Activated CD8-positive, alpha-beta memory T cell treated with anti-CD3 and anti-CD28 coated beads for 24 hours (primary cell): ENCODE data around the gene IYD.
"Not testable (repeated sequence)": the region's sequence is repeated elsewhere in the genome, so short reads cannot be mapped to it uniquely, and the experiment has no call there.

Source experiments
- DNase-seq: peaks from one replicate; pipeline ENCODE4 v3.0.0-alpha.2; 2020

The IYD gene

DNA sequence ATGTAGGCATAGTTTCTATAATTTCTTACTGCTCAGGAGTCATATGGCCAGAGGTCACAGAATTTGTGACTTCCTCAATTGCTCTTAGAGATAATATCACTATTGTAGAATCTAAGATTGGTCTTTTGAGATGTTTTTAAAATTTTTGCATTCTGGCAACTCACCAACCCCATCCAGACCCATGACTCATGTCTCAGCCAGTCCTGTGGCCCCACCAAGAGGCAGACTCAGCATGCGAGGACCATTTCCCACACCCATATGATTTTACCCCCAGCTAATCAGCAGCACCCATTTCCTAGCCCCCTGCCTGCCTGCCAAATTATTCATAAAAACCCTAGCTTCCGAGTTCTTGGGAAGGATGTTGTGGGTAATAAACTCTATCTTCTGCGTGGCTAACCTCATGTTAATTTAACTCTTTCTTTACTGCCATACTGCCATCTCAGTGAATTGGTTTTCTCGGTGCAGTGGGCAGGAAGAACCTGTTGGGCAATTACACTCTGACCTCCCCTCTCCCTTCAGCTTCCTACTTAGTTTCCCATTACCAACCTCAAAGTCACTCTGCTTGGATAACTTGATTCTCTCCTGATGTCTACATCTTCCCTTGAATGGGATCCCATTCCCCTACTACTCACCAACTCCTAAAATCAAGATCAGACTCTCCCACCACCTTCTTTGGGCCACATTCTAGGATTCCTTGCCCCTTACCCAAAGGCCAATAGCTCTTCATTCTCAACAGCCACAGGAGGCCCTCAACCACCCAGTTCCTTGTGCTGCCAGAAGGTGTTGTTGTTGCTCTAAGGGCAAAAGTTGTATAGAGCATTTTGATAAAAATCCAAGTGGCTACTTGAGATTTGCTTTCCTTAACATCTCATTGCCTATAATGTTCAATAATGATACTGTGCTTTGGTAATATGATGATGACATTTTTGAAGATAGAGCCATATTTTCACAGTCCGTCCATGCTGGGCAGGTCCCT is 16.2 kb upstream of the IYD start:
- DNase-seq, result no peak

DNA sequence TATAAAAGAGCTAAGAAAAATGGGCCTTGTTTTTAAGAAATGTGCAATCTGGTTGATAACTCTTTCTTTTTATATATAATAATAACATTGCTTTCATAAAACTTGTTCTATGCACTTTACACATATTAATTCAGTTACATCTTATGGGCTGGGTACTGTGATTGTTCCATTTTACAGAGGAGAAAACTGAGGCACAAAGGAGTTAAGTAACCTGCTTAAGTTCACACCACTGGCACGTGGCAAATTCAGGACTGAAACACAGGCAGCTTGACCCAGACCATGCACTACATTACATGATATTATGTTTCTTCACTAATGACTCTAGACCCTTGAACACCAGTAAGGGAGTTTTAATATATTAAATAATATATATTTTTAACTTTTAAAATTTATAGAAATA is 15.4 kb upstream of the IYD start:
- DNase-seq, result no peak

DNA sequence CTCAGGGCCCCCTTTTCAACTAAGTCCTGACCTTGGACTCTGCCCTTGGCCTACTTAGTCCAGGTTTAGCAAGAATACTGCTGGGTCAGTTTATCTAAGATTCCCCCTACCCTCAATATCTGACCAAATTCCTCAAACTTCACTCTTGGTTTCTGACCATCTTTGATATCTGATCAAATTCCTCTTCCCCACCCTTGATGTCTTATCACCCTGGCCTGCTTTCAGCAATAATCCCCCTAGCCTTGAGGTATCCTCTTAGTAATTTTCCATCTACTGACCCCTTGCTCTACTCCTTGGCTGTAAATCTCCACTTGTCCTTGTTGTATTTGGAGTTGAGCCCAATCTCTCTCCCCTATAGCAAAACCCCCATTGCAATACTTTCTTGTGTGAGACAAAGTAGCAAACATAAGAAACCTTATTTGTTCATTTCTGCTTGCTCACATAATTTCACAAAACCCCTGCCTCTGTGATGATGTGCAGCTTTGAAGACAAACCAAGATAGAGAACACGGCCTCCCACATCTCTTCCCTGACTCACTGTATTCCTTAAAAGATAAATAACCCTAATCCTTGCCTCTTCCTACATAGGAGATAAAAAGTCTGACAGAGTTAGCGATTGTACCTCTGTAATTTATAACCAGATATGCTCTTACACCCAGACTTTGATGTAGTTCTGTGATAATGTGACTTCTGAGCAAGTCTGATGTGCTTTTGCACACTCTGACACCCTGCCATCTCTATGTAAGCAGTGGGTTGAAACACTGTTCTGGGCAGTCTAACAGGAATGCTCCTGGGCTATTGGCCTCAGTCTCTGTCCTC is 13.8 kb upstream of the IYD start:
- DNase-seq, result no peak

DNA sequence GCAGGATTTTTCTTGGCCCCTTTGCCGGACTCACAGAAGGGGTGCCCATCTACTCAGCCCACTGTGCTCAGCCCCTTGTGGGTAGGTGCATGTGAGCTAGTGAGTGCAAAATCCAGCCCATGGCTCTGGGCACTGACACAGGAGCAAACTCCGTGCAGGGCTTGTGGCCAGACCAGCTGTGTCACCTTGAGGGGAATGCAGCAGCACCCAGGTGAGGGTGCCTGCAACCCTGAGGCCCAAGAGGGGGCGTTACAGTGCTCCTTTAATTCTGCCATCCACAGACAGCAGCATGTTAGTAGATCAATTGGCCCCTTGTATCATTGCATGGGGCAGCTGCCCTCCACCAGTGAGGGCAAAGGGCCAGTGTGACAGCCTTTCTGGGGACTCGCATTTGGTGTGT is 12.9 kb upstream of the IYD start:
- DNase-seq, result no peak

DNA sequence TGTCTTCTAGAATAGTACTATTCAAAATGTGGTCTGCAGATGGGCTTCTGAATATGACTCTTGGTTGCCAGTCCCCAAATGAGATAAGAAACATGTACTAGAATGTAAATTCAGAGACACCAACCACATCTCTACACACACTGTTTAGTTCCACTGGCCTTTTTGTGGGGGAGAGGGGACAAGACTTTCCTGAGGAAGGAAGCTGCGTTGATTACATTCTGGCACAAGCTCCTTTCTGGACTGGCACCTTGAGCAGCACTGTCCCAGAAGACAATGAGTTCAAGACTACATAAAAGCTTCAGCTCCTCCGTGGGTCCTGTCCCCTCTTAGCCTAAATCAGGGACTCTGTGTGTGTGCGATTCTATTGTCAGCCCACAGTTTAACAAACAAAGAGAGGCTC is 6.9 kb upstream of the IYD start:
- no peak for DNase-seq

DNA sequence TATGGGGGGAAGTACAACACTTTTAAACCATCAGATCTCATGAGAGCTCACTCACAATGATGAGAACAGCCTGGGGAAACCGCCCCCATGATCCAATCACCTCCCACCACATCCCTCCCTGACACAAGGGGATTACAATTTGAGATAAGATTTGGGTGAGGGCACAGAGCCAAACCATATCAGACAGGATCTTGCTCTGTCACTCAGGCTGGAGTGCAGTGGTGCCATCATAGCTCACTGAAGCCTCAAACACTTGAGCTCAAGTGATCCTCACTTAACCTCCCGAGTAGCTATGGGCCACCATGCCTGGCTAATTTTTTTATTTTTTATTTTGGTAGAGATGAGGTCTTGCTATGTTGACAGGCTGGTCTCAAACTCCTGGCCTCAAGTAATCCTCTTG is 5.1 kb upstream of the IYD start:
- DNase-seq, result no peak

DNA sequence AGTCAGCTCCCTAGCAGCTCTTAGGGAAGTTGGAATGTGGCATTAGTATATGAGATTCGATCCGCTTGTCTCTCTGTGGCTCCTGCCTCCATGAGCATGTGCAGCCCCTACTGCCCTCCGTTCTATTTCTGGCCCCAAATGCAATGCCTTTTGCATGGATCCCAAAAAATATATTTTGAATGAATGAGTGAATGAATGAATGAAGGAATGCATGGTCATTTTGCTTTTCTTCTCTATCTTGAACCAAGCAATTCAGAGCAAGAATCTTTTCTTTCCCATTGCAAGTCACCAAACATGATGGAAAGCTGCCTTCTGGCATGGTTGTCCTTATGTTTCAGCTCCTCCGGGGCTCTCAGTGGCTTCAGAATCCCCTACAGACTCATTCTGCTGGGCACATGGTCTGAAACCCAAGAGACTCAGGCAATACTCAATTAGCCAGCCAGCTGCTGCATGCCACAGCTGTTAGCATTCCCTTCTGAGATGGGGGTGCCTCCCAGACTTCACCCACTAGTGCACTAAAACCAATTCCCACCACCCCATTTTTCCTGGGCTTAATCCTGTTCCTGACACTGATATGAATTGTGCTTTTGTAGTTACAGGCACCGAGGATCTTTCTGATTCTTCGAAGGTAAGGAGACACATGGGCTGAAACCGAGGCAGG is 2.6 kb upstream of the IYD start:
- no peak for DNase-seq

DNA sequence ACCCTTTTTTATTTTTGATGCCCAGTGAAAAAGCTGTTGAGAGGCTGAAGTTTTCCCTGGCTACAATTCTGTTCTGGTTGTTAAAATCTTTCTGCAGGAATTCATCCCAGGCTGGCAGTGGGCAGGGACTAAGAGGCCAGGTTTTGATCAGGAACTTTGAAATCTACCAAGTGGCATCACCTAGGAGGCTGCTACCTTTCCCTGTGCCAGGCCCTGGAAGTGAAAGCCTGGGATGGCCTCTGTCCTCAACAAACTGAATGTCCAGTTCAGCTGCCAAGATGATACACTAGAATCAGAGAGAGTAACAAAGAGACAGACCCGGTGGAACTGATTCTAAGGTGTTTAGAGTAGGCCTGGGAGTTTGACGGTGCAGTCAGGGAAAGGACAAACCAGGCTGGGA is 596 bp downstream of the IYD start:
- no peak for DNase-seq

DNA sequence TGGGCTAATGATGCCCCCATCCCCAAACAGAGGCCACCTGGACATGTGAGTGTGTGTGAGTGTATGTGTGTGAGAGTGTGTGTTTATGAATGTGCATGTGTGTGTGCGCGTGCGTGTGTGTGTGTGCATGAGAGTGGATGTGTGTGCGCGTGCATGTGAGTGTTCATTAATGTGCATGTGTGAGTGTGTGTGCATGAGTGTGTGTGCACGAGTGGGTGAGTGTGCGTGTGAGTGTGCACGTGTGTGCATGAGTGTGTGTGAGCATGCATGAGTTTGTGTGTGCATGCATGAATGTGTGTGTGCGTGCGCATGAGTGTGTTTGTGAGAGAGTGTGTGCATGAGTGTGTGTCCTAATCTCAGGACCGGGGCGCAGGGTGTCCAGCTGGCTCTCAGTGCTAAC is 1.3 kb downstream of the IYD start:
- DNase-seq, result no peak

DNA sequence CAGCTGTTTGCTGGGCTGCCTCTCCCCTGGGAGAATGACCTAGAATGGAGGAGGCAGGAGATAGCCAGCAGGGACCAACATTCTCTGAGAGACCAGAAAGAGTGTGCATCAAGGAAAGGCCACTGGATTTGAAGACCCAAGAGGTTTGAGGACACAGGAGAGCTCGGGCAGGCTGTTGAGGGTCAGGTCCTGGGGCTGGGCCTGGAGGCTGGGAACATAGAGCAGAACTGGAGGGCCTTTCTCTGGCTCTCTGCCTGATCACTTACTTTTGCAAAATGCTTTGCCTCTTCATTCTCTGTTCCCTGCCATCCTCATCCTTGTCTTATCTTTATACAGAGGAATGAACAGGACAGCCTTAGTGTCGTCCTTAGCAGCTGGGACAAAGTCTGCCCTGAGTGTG is 2.5 kb downstream of the IYD start:
- no peak for DNase-seq

DNA sequence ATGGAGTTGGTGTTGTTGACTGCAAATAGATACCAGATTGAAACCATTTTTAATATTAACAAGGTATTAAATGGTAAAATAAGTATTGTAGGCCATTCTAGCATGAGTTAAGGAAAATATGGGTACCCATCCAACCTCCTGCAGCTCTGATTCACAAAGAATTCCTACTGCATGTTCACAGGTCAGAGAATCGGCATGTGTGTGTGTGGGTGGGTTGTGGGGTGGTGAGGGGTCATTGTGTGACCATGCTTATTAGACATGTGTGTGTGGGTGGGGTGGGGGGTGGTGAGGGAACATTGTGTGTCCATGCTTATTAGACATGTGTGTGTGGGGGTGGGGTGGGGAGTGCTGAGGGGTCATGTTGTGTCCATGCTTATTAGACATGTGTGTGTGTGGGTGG is 3.2 kb downstream of the IYD start:
- no peak for DNase-seq

DNA sequence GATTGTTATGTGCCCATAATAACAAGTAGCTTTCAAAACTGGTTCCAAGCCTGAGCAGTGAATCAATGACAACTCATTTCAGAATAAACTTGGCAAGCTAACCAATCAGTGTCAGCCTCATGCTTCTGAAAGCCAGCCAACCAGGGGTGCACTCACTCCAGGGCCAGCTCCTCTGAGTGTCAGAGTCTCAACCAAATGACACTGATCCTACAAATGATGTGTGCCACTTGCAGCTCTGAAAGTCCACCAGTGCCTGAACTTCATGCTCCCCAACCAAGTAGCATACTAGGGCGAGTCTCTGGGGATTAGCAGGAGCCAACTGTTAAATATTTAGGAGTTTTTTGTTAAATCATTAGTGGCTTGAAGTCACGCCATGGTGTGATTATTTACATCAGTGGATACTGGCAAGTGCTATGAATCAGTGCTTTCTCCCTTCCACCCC is 4.5 kb downstream of the IYD start:
- DNase-seq, result no peak

DNA sequence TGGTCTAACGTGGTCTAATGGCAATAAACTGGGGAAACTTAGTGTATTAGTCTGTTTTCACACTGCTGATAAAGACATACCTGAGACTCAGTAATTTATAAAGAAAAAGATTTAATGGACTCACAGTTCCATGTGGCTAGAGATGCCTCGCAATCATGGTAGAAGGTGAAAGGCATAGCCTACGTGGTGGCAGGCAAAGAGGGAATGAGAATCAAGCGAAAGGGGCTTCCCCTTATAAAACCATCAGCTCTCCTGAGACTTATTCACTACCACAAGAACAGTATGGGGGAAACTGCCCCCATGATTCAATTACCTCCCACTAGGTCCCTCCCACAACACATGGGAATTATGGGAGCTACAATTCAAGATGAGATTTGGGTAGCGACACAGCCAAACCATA is 5.5 kb downstream of the IYD start:
- not testable (repeated sequence) for DNase-seq

DNA sequence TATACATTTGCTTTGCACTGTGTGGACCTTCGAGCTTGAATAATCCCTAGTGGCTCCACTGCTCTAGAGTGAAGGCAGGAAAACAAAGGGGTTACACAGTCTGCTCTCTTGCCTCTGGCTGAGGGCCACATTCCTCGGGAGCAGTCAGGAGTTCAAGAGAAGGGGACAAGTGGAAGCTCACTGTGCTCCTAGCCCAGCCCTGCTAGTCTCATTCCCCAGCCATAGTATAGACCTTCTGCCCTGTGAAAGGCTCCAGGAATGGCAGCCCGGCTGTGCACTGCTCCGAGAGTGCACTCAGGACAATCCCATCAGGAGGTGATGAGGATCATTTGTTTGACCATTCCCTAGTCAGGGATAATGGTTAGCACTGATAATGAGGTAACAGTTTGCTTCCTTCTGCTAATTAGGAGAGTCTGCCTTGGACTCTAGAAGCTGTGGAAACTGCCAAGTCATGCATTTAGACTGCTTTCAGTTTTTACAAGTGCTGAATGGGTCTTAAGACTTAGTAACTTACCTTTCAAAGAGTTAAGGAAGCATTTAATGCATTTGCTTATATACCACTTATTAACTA is 8.5 kb downstream of the IYD start:
- no peak for DNase-seq

DNA sequence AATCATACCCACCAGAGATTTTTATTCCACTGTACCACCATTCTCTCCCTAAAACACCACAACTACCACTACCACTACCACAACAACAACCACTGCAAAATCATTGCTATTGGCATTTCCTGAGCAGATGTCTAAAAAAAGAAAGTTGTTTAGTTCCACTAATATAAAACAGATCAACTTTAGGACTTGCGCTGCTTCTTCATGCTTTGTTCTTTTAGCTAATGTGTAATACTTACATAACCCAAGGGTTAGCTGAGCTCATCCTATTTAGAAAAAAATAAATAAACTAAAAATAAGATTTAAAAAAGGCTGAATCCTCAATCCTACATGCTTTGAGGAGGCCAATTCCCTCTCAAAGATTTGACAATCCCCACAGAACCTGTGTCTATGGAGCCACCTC is 11.4 kb downstream of the IYD start:
- DNase-seq, result no peak

DNA sequence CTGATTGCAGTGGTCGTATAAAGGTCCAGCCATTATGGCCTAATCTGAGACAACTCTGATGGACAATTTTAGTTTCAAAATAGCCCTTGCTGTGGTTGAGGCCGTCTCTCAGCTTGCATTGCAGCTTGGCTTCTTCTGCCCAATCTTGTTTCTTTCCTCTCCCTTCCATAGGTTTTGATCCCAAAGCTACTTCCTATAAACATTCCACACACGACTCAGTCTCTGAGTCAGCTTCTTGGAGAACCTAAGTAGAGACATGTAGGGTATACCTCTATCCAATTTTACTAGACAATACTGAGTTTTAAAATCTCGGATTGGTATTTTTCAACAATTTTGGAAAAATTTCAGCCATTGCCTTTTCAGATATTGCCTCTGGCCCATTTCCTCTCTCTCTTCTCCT is 13.4 kb downstream of the IYD start:
- no peak for DNase-seq

DNA sequence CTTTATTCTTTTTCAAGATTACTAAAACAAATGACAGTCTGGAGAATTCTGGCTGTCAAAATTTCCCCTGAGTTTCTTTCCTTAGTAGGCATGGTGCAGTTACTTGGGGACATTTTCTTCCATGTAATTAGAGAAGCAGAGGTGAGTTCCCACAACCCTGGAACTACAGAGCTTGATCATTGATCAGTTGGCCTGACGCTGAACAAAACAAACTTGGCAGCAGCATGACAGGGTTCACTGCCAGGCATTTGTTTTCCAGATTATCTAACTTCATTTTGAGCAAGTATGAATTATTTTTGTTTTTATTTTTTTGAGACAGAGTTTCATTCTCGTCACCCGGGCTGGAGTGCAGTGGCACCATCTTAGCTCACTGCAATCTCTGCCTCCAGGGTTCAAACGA is 22.6 kb downstream of the IYD start:
- no peak for DNase-seq

DNA sequence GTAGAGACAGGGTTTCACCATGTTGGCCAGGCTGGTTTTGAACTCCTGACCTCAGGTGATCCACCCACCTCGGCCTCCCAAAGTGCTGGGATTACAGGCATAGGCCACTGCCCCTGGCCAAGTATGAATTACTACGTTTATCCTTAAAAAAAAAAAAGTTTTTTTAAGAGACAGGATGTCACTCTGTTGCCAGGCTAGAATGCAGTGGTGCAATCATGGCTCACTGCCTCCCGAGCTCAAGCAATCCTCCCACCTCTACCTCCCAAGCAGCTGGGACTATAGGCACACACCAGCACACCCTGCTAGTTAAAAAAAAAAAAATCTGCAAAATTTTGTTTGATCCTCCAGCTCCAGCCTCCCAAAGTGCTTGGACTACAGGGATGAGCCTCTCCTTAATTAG is 23.1 kb downstream of the IYD start:
- no peak for DNase-seq

DNA sequence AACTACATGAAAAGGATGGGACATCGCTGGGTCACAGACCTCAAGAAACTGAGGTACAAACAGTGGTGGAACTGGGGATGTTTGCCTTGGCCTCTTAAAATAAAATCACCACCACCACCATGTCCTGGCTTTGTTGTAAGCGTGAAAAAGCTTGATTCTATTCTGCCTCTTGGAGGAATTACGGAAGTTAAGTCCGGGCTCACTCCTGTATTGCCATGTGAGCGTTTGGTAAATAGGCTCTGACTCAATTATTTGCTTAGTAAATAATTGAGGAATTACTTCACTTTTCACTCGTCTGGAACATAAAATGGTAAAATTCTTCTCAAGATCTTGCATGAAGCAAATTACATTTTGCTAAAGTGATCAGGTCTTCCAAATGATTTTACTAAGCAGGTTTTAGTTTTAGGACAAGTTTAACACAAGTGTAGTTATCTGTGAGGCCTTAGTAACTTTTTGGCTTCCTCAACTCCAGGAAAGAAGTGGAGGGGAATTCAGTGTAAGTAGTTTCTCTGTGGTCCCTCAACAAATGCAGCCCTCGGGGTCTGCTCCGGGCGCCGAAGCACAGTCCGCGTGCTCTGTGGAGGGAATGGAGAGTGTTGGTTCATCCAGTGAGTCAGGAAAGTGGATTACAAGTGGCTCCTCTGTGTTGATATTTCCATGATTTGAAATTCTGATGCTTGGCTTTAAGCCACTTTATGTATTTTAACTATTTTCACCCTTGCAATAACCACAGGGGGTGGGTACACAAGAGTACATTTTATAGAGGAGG is 23.8 kb downstream of the IYD start:
- no peak for DNase-seq

DNA sequence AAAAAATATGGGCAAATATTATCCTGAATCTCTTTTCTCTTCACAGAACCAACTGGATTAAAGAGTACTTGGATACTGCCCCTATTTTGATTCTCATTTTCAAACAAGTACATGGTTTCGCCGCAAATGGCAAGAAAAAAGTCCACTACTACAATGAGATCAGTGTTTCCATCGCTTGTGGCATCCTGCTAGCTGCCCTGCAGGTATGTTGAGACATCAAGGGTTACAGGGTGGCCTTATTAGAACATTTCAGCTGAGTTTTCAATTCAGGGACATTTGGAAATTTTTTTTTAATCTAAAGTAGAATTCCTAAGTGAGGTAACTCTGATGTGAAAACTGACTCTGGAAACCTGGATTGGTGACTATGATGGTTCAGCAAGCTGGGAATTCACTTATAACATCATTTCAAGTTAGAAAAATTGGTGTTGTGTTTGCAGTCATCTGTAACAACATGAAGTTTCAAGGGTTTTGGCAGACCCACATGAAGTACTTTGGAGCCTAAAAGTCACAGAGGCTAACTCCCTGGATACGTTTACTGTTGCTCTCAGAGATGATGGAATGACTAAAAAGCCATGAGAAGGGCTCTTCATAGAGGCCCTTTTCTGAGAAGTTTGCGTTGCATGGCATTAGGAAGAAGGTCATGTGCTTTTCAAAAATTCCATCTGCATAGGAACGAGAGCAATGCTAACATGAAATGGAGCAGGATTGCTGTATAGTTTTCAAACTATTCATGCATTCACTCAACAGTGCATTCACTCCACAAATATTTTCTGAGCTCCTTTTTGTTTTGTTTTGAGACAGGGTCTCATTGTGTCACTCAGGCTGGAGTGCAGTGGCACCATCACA is 25.5 kb downstream of the IYD start:
- no peak for DNase-seq

DNA sequence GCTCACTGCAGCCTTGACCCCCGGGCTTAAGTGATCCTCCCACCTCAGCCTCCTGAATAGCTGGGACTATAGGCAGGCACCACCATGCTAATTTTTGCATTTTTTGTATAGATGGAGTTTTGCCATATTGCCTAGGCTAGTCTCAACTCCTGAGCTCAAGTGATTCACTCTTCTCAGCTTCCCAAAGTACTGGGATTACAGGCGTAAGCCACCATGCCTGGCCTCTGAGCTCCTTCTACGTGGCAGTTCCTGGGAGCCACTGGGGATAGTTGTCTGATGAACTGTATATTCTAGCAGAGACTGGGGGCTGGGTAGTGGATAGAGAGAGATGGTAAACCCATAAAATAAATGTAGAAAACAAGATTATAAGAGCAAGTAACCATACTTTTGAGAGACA is 26.1 kb downstream of the IYD start:
- no peak for DNase-seq
